Naive thymus-derived CD4-positive, alpha-beta T cell (primary cell): ENCODE results near the gene RAMP1. TPM values are rescaled to one million over a fixed set of nuclear protein-coding genes. Genes with fewer than 3 reads are reported as not detected.
A peak's percentile ranks its signal among the peaks of the same experiment; 100 is the strongest.

Experiments
- ATAC-seq: fragments of 150-1000 bp; cut with Tn5 transposase; 2 replicates; pipeline ENCODE4 v1.10.0; 2021; ENCODE audit warnings: mild to moderate bottlenecking, moderate library complexity
- CTCF ChIA-PET: fragments of 350-600 bp; sonication (Branson Sonifier 250); formaldehyde crosslinking; loops from one replicate; lab custom pipeline; 2021; ENCODE audit warnings: antibody characterized with exemption; lab: Charles Lee
- POLR2A ChIA-PET: fragments of 350-600 bp; sonication (Branson Sonifier 250); formaldehyde crosslinking; loops from one replicate; lab custom pipeline; 2021; ENCODE audit warnings: antibody characterized with exemption, inconsistent platforms; lab: Charles Lee
- DNase-seq, 9 donors: peaks; one replicate each; pipeline versions ENCODE4 v3.0.0 to v3.0.0-alpha.2; 2020 to 2022; ENCODE audit warnings: mixed read lengths in 1 of 9
- H3K27ac ChIP-seq: one replicate; pipeline ENCODE4 v1.7.0; 2013; ENCODE audit warnings: mild to moderate bottlenecking, low read depth, low read length, moderate library complexity
- H3K27me3 ChIP-seq, 2 donors: one replicate each; pipeline ENCODE4 v1.7.0; 2013; ENCODE audit warnings: low read length in 2 of 2, mild to moderate bottlenecking in 2 of 2, moderate library complexity in 2 of 2; ENCODE audit not compliant: control insufficient read depth in 2 of 2, insufficient read depth in 2 of 2
- H3K36me3 ChIP-seq, 3 experiments: 1 replicate in 2 of 3; 2 replicates in 1 of 3; pipeline ENCODE4 v1.7.0; 2013; ENCODE audit warnings: low read length in 3 of 3, mild to moderate bottlenecking in 3 of 3, moderate library complexity in 1 of 3; ENCODE audit not compliant: insufficient read depth in 3 of 3, control insufficient read depth in 2 of 3
- H3K4me1 ChIP-seq, 2 donors: one replicate each; pipeline ENCODE4 v1.7.0; 2013; ENCODE audit warnings: low read length in 2 of 2, mild to moderate bottlenecking in 2 of 2, moderate library complexity in 1 of 2; ENCODE audit not compliant: control insufficient read depth in 2 of 2, insufficient read depth in 2 of 2
- H3K4me3 ChIP-seq: 2 replicates; pipeline ENCODE4 v1.7.0; 2013; ENCODE audit warnings: mild to moderate bottlenecking, low read length
- H3K9me3 ChIP-seq, 3 experiments: 1 replicate in 2 of 3; 2 replicates in 1 of 3; pipeline ENCODE4 v1.7.0; 2013; ENCODE audit warnings: low read length in 3 of 3; ENCODE audit not compliant: control insufficient read depth in 2 of 3
- H3K27ac Mint-ChIP-seq, 9 donors: one replicate each; pipeline ENCODE4 v1.8.0; 2020 to 2022; ENCODE audit warnings: mixed read lengths in 9 of 9, mild to moderate bottlenecking in 8 of 9, moderate library complexity in 5 of 9, inconsistent platforms in 2 of 9
- H3K27me3 Mint-ChIP-seq, 5 donors: one replicate each; pipeline ENCODE4 v1.8.0; 2021 to 2022; ENCODE audit warnings: mixed read lengths in 5 of 5, mild to moderate bottlenecking in 1 of 5
- H3K36me3 Mint-ChIP-seq, 5 donors: one replicate each; pipeline ENCODE4 v1.8.0; 2020 to 2022; ENCODE audit warnings: mixed read lengths in 5 of 5, mild to moderate bottlenecking in 3 of 5, inconsistent platforms in 1 of 5
- H3K4me1 Mint-ChIP-seq, 7 donors: one replicate each; pipeline ENCODE4 v1.8.0; 2020 to 2022; ENCODE audit warnings: mixed read lengths in 7 of 7, mild to moderate bottlenecking in 3 of 7, inconsistent platforms in 1 of 7
- H3K4me3 Mint-ChIP-seq, 10 donors: one replicate each; pipeline ENCODE4 v1.8.0; 2020 to 2022; ENCODE audit warnings: mild to moderate bottlenecking in 10 of 10, mixed read lengths in 10 of 10, moderate library complexity in 6 of 10, inconsistent platforms in 2 of 10
- H3K9me3 Mint-ChIP-seq, 11 donors: one replicate each; pipeline ENCODE4 v1.8.0; 2020 to 2022; ENCODE audit warnings: mixed read lengths in 11 of 11, mild to moderate bottlenecking in 4 of 11, inconsistent platforms in 1 of 11, moderate library complexity in 1 of 11
- intact Hi-C, 2 donors: fragments of 100-400 bp; cut with micrococcal nuclease; formaldehyde crosslinking; loops; one replicate each; pipeline ENCODE4 v1.15.1; 2023
- polyA plus RNA-seq, 2 donors: library from polyadenylated mRNA; unstranded; fragments of 300-500 nt; fragmentation: Illumina TruSeq; gene quantifications; one replicate each; pipeline ENCODE4 v1.2.3, GENCODE V29; 2021
- total RNA-seq, 6 experiments: library from RNA in 5 of 6; stranded (reverse) in 5 of 6; gene quantifications; 1 replicate in 5 of 6; 2 replicates in 1 of 6; pipeline ENCODE4 v1.2.3 and lab custom pipeline; 2021 to 2026

RAMP1 gene
- 10 to 100 TPM in 1 of 5 experiments, 1 to 10 TPM in 1, under 1 TPM in 2, not detected in 1; 0.59 to 13.2 (median 0.95) TPM for total RNA-seq
- polyA plus RNA-seq: 1 to 10 TPM in 1 of 2 donors, under 1 TPM in 1; 0.52 to 1.9 TPM
- 0.54 reads per million for total RNA-seq (lab: John Stamatoyannopoulos, UW)

- CTCF ChIA-PET: interaction anchor here (0.7 kb wide), 1 partner anchor 403 kb away, joined by 3 read pairs; no protein-coding TSS in a partner anchor
- Mint-ChIP-seq H3K4me3 (peak within 1 kb of the TSS; percentile 47 to 86 (median 72)), H3K27me3 (peaks cover 23 to 63% (median 29%) of the 10 kb centered on the region in 5 donors), H3K9me3 (no peaks in the 10 kb centered on the region), H3K36me3 (peaks cover 0 to 6% (median 0%) of the 10 kb centered on the region in 5 donors), H3K27ac (peak within 1 kb of the TSS in 2 of 9 donors; percentile 72 to 73), H3K4me1 (peaks cover 0 to 15% (median 13%) of the 10 kb centered on the region in 7 donors)
- Histone ChIP-seq H3K4me1 (no peaks in the 10 kb centered on the region), H3K4me3 (no peak within 1 kb of the TSS), H3K9me3 (no peaks in the 10 kb centered on the region), H3K27ac (no peak within 1 kb of the TSS), H3K27me3 (peaks cover 4 to 6% of the 10 kb centered on the region in 2 donors), H3K36me3 (no peaks in the 10 kb centered on the region)
- POLR2A ChIA-PET: no interaction called here
- ATAC-seq (peak; percentile 41), DNase-seq (peak in 1 of 9 donors; percentile 45)
- intact Hi-C loops: loop anchor here (2.0 to 10.0 kb wide), 6 partner anchors 63 to 603 kb away; partner anchors contain the start of genes ERFE (in 1 of the 2) and KLHL30 (in 1 of the 2)
Measured at GRCh38 chr2:237859533-237860272, at the start of gene RAMP1. RAMP1 (plus strand) TSS chr2:237859623; CDS start chr2:237859676, 53 bp downstream.

GRCh38 chr2:237815637-237816036, 43.8 kb upstream of the RAMP1 start:
- DNase-seq (peak in 3 of 9 donors; percentile 4 to 7 (median 4)), ATAC-seq (no peak)
- ChIA-PET POLR2A (no interaction called here), CTCF (no interaction called here)
- Histone ChIP-seq H3K9me3 (no peaks in the 10 kb centered on the region), H3K4me3 (no peak overlapping the region), H3K27ac (no peak overlapping the region), H3K27me3 (no peaks in the 10 kb centered on the region), H3K4me1 (no peaks in the 10 kb centered on the region), H3K36me3 (no peaks in the 10 kb centered on the region)
- H3K4me1 Mint-ChIP-seq: peaks cover 0 to 13% (median 9%) of the 10 kb centered on the region in 7 donors
- peaks cover 0 to 15% (median 0%) of the 10 kb centered on the region in 5 donors for H3K27me3 Mint-ChIP-seq
- H3K9me3 Mint-ChIP-seq: peaks cover 0 to 1% (median 0%) of the 10 kb centered on the region in 11 donors
- intact Hi-C loops: no loop called here
- no peak overlapping the region for H3K4me3 Mint-ChIP-seq
- no peak overlapping the region for H3K27ac Mint-ChIP-seq
- H3K36me3 Mint-ChIP-seq: peaks cover 0 to 8% (median 0%) of the 10 kb centered on the region in 5 donors

- Histone ChIP-seq H3K27me3 (no peaks in the 10 kb centered on the region), H3K9me3 (no peaks in the 10 kb centered on the region), H3K36me3 (no peaks in the 10 kb centered on the region), H3K4me1 (no peaks in the 10 kb centered on the region), H3K27ac (no peak overlapping the region), H3K4me3 (no peak overlapping the region)
- ATAC-seq: no peak
- no peak for DNase-seq
- intact Hi-C loops: no loop called here
- Mint-ChIP-seq H3K4me3 (no peak overlapping the region), H3K4me1 (peaks cover 0 to 13% (median 9%) of the 10 kb centered on the region in 7 donors), H3K27me3 (peaks cover 0 to 12% (median 0%) of the 10 kb centered on the region in 5 donors), H3K9me3 (peaks cover 0 to 1% (median 0%) of the 10 kb centered on the region in 11 donors), H3K36me3 (peaks cover 0 to 8% (median 0%) of the 10 kb centered on the region in 5 donors), H3K27ac (no peak overlapping the region)
- ChIA-PET POLR2A (no interaction called here), CTCF (no interaction called here)
Measured at GRCh38 chr2:237816531-237816930, 42.9 kb upstream of the RAMP1 start.

- H3K27ac Mint-ChIP-seq: no peak overlapping the region
- Histone ChIP-seq H3K4me3 (no peak overlapping the region), H3K27me3 (no peaks in the 10 kb centered on the region), H3K4me1 (no peaks in the 10 kb centered on the region), H3K9me3 (no peaks in the 10 kb centered on the region), H3K36me3 (no peaks in the 10 kb centered on the region), H3K27ac (no peak overlapping the region)
- peak; percentile 48 for ATAC-seq
- peaks cover 0 to 8% (median 0%) of the 10 kb centered on the region in 5 donors for H3K36me3 Mint-ChIP-seq
- intact Hi-C loops: no loop called here
- peaks cover 0 to 13% (median 9%) of the 10 kb centered on the region in 7 donors for H3K4me1 Mint-ChIP-seq
- H3K4me3 Mint-ChIP-seq: no peak overlapping the region
- peaks cover 0 to 1% (median 0%) of the 10 kb centered on the region in 11 donors for H3K9me3 Mint-ChIP-seq
- H3K27me3 Mint-ChIP-seq: peaks cover 0 to 4% (median 0%) of the 10 kb centered on the region in 5 donors
- CTCF ChIA-PET: no interaction called here
- POLR2A ChIA-PET: no interaction called here
- DNase-seq: no peak
Measured at GRCh38 chr2:237818066-237818473, 41.4 kb upstream of the RAMP1 start.

GRCh38 chr2:237819231-237819630, 40.2 kb upstream of the RAMP1 start:
- no peak overlapping the region for H3K4me3 Mint-ChIP-seq
- no peaks in the 10 kb centered on the region for H3K4me1 ChIP-seq
- no peak for ATAC-seq
- ChIA-PET POLR2A (no interaction called here), CTCF (no interaction called here)
- H3K27ac ChIP-seq: no peak overlapping the region
- no peaks in the 10 kb centered on the region for H3K36me3 ChIP-seq
- H3K9me3 ChIP-seq: no peaks in the 10 kb centered on the region
- peaks cover 0 to 5% (median 0%) of the 10 kb centered on the region in 5 donors for H3K27me3 Mint-ChIP-seq
- DNase-seq: no peak
- peaks cover 0 to 13% (median 9%) of the 10 kb centered on the region in 7 donors for H3K4me1 Mint-ChIP-seq
- H3K9me3 Mint-ChIP-seq: peaks cover 0 to 1% (median 0%) of the 10 kb centered on the region in 11 donors
- peaks cover 0 to 8% (median 0%) of the 10 kb centered on the region in 5 donors for H3K36me3 Mint-ChIP-seq
- no peak overlapping the region for H3K27ac Mint-ChIP-seq
- no peak overlapping the region for H3K4me3 ChIP-seq
- intact Hi-C loops: no loop called here
- no peaks in the 10 kb centered on the region for H3K27me3 ChIP-seq

- Histone ChIP-seq H3K27me3 (no peaks in the 10 kb centered on the region), H3K27ac (no peak overlapping the region), H3K36me3 (no peaks in the 10 kb centered on the region), H3K4me3 (no peak overlapping the region), H3K4me1 (no peaks in the 10 kb centered on the region), H3K9me3 (no peaks in the 10 kb centered on the region)
- no peak overlapping the region for H3K27ac Mint-ChIP-seq
- H3K27me3 Mint-ChIP-seq: peaks cover 0 to 6% (median 0%) of the 10 kb centered on the region in 5 donors
- H3K9me3 Mint-ChIP-seq: no peaks in the 10 kb centered on the region
- peaks cover 0 to 13% (median 9%) of the 10 kb centered on the region in 7 donors for H3K4me1 Mint-ChIP-seq
- CTCF ChIA-PET: no interaction called here
- H3K4me3 Mint-ChIP-seq: no peak overlapping the region
- DNase-seq: no peak
- H3K36me3 Mint-ChIP-seq: peaks cover 0 to 8% (median 0%) of the 10 kb centered on the region in 5 donors
- intact Hi-C loops: no loop called here
- ATAC-seq: no peak
- POLR2A ChIA-PET: no interaction called here
Measured at GRCh38 chr2:237820421-237820820, 39.0 kb upstream of the RAMP1 start.
